Left colon (tissue), 2 donors: Measurements from ENCODE around the gene PTPN21. TPM values are rescaled to one million over a fixed set of nuclear protein-coding genes. Genes with fewer than 3 reads are reported as not detected.

Source experiments
- ATAC-seq: fragments of 200-7000 bp; cut with Tn5 transposase; one replicate; pipeline ENCODE4 v1.9.1; 2020; ENCODE audit warnings: mild to moderate bottlenecking, moderate library complexity
- DNase-seq, 2 donors: peaks; one replicate each; pipeline ENCODE4 v3.0.0-alpha.2; 2020
- intact Hi-C, 2 donors: fragments of 100-400 bp; cut with DNase I in 1 of 2; cut with micrococcal nuclease in 1 of 2; formaldehyde crosslinking; loops; one replicate each; pipeline versions ENCODE4 v1.11.2 to v1.14.0; 2022; cut with DNase I, micrococcal nuclease
- long read RNA-seq: library from polyadenylated mRNA; unstranded; transcript quantifications from one replicate; pipeline ENCODE4 v2.0.0, GENCODE V29; 2021
- total RNA-seq, 2 donors: library from RNA; stranded (reverse); fragmentation: NEBNext Ultra II Directional; extraction: Animal tissue kit (Norgen Biotek cat#: 25700); gene quantifications; one replicate each; pipeline ENCODE4 v1.2.1, GENCODE V29; 2021
- donor health status: DM: no; HTN: no; CAD: no.
- donor health status: DM: yes; HTN: yes; CAD: no.

The PTPN21 gene
- total RNA-seq, result 10 to 100 TPM; 31.8 to 36.8 TPM
- long read RNA-seq, partial matches to known transcripts, result 10 of 14 reads
- long read RNA-seq, other reads (novel, unspliced or antisense), result 4 of 14 reads

- DNase-seq (peak; percentile 75 to 81), ATAC-seq (peak; percentile 74)
- intact Hi-C loops, result loop anchor here in 1 of 2 donors (5.0 kb wide), 1 partner anchor 62 kb away; no protein-coding TSS in a partner anchor
These were observed at the start of gene PTPN21 for GRCh38 chr14:88554457-88555286. TSS of gene PTPN21 (minus strand) at chr14:88555007. CDS start at chr14:88550417, 4,590 bp downstream.

GRCh38 chr14:88604212-88604611 lies 49.4 kb upstream of the PTPN21 start:
- ATAC-seq (no peak), DNase-seq (no peak)
- intact Hi-C loops, result no loop called here

GRCh38 chr14:88599761-88600439 lies 45.1 kb upstream of the PTPN21 start:
- ATAC-seq, result no peak
- no peak for DNase-seq
- intact Hi-C loops, result no loop called here

GRCh38 chr14:88599326-88599725 lies 44.5 kb upstream of the PTPN21 start:
- intact Hi-C loops, result no loop called here
- no peak for DNase-seq
- ATAC-seq, result no peak

GRCh38 chr14:88598097-88598675 lies 43.4 kb upstream of the PTPN21 start:
- intact Hi-C loops, result no loop called here
- DNase-seq (no peak), ATAC-seq (no peak)

- intact Hi-C loops, result no loop called here
- DNase-seq, result no peak
- no peak for ATAC-seq
These were observed 42.8 kb upstream of the PTPN21 start for GRCh38 chr14:88597601-88598000.

GRCh38 chr14:88597038-88597437 lies 42.2 kb upstream of the PTPN21 start:
- no peak for ATAC-seq
- intact Hi-C loops, result no loop called here
- DNase-seq, result no peak

- no peak for DNase-seq
- ATAC-seq, result no peak
- intact Hi-C loops, result no loop called here
These were observed 37.2 kb upstream of the PTPN21 start for GRCh38 chr14:88592031-88592430.

GRCh38 chr14:88590173-88590572 lies 35.4 kb upstream of the PTPN21 start:
- intact Hi-C loops, result no loop called here
- no peak for DNase-seq
- no peak for ATAC-seq

- DNase-seq, result no peak
- intact Hi-C loops, result no loop called here
- no peak for ATAC-seq
These were observed 33.3 kb upstream of the PTPN21 start for GRCh38 chr14:88588081-88588480.

- no peak for ATAC-seq
- intact Hi-C loops, result no loop called here
- DNase-seq, result no peak
These were observed 29.6 kb upstream of the PTPN21 start for GRCh38 chr14:88584451-88584850.

GRCh38 chr14:88576222-88576621 lies 21.4 kb upstream of the PTPN21 start:
- ATAC-seq (no peak), DNase-seq (no peak)
- intact Hi-C loops, result no loop called here

- DNase-seq, result no peak
- intact Hi-C loops, result no loop called here
- no peak for ATAC-seq
These were observed 17.3 kb upstream of the PTPN21 start for GRCh38 chr14:88572117-88572516.

- intact Hi-C loops, result no loop called here
- DNase-seq (no peak), ATAC-seq (no peak)
These were observed 13.4 kb upstream of the PTPN21 start for GRCh38 chr14:88568196-88568595.

GRCh38 chr14:88565427-88565826 lies 10.6 kb upstream of the PTPN21 start:
- intact Hi-C loops, result no loop called here
- DNase-seq, result no peak
- no peak for ATAC-seq

GRCh38 chr14:88563845-88564244 lies 9.0 kb upstream of the PTPN21 start:
- intact Hi-C loops, result no loop called here
- ATAC-seq, result no peak

GRCh38 chr14:88562831-88563686 lies 8.3 kb upstream of the PTPN21 start, which contains the start of gene ZC3H14:
TSS of gene ZC3H14 (plus strand) at chr14:88563037. CDS start at chr14:88563134, 97 bp downstream.
- intact Hi-C loops, result no loop called here
- DNase-seq (peak; percentile 82 to 85), ATAC-seq (peak; percentile 94)

More at GRCh38 chr14:88563845-88564244, 9.0 kb upstream of the PTPN21 start:
- DNase-seq, result no peak

- no peak for DNase-seq
- intact Hi-C loops, result no loop called here
- ATAC-seq, result no peak
These were observed 7.7 kb upstream of the PTPN21 start for GRCh38 chr14:88562532-88562830.

GRCh38 chr14:88559852-88560251 lies 5.0 kb upstream of the PTPN21 start:
- no peak for DNase-seq
- ATAC-seq, result peak; percentile 14
- intact Hi-C loops, result no loop called here
